HepG2 (cell line): Measurements from ENCODE around the gene MBNL3. TPM values are rescaled to one million over a fixed set of nuclear protein-coding genes. Genes with fewer than 3 reads are reported as not detected.
A peak's percentile ranks its signal among the peaks of the same experiment; 100 is the strongest.

Source experiments
- ETV6 ChIP-seq: sonication (generic); formaldehyde crosslinking; conservative IDR thresholded peaks from 2 replicates; pipeline ENCODE4 v1.4.0; 2020; ENCODE audit warnings: missing genetic modification reagents
- GATAD1 ChIP-seq: IDR thresholded peaks from 2 replicates; pipeline ENCODE4 v1.6.1; 2016; ENCODE audit warnings: missing genetic modification reagents, missing compliant biosample characterization
- ISL2 ChIP-seq: sonication (generic); formaldehyde crosslinking; IDR thresholded peaks from 2 replicates; pipeline ENCODE4 v1.5.0; 2020; ENCODE audit warnings: missing genetic modification reagents
- MAZ ChIP-seq, 2 experiments: sonication (generic) in 1 of 2; formaldehyde crosslinking in 1 of 2; IDR thresholded peaks; 2 replicates each; pipeline versions ENCODE4 v1.5.0 to v1.6.1; 2012 to 2020; ENCODE audit warnings: low read depth in 2 of 2, mild to moderate bottlenecking in 2 of 2, borderline replicate concordance in 1 of 2, improper control_type of control experiment in 1 of 2, low read length in 1 of 2, missing genetic modification reagents in 1 of 2, moderate library complexity in 1 of 2
- MTA1 ChIP-seq: sonication (generic); formaldehyde crosslinking; IDR thresholded peaks from 2 replicates; pipeline ENCODE4 v1.4.0; 2020; ENCODE audit warnings: missing genetic modification reagents, mild to moderate bottlenecking, borderline replicate concordance
- NBN ChIP-seq: fragments of 450-650 bp; conservative IDR thresholded peaks from 2 replicates; pipeline ENCODE4 v1.6.1; 2017
- PHF21A ChIP-seq: sonication (generic); formaldehyde crosslinking; IDR thresholded peaks from 2 replicates; pipeline ENCODE4 v1.5.0; 2020; ENCODE audit warnings: mild to moderate bottlenecking, missing genetic modification reagents
- SOX13 ChIP-seq, 3 experiments: fragments of 450-650 bp in 1 of 3; sonication (generic) in 1 of 3; formaldehyde crosslinking in 1 of 3; IDR thresholded peaks in 2 of 3; conservative IDR thresholded peaks in 1 of 3; 2 replicates each; pipeline versions ENCODE4 v1.5.0 to v1.6.1; 2016 to 2020; ENCODE audit warnings: antibody characterized with exemption in 1 of 3, mild to moderate bottlenecking in 1 of 3, missing compliant biosample characterization in 1 of 3, missing genetic modification reagents in 1 of 3, moderate library complexity in 1 of 3
- ZBTB21 ChIP-seq: sonication (generic); formaldehyde crosslinking; IDR thresholded peaks from 2 replicates; pipeline ENCODE4 v1.4.0; 2020; ENCODE audit warnings: missing genetic modification reagents
- ZMYM4 ChIP-seq: sonication (generic); formaldehyde crosslinking; IDR thresholded peaks from 2 replicates; pipeline ENCODE4 v1.8.1; 2023; ENCODE audit warnings: mild to moderate bottlenecking, missing genetic modification reagents
- ZNF10 ChIP-seq: sonication (generic); formaldehyde crosslinking; IDR thresholded peaks from 2 replicates; pipeline ENCODE4 v1.4.0; 2020; ENCODE audit warnings: mild to moderate bottlenecking, low read depth, missing genetic modification reagents, borderline replicate concordance
- ZNF30 ChIP-seq: sonication (generic); formaldehyde crosslinking; IDR thresholded peaks from 2 replicates; pipeline ENCODE4 v1.5.0; 2020; ENCODE audit warnings: mild to moderate bottlenecking, missing genetic modification reagents
- ZNF33A ChIP-seq: sonication (generic); formaldehyde crosslinking; IDR thresholded peaks from 2 replicates; pipeline ENCODE4 v1.5.1; 2020; ENCODE audit warnings: missing genetic modification reagents, mild to moderate bottlenecking, moderate library complexity, borderline replicate concordance
- ZNF407 ChIP-seq: sonication (generic); formaldehyde crosslinking; IDR thresholded peaks from one replicate; pipeline ENCODE4 v1.5.1; 2020; ENCODE audit warnings: mild to moderate bottlenecking, missing genetic modification reagents; ENCODE audit errors: not compliant biosample characterization
- ZNF468 ChIP-seq: sonication (generic); formaldehyde crosslinking; IDR thresholded peaks from 2 replicates; pipeline ENCODE4 v1.8.0; 2022; ENCODE audit warnings: mild to moderate bottlenecking, moderate library complexity, missing genetic modification reagents
- ZNF616 ChIP-seq: sonication (generic); formaldehyde crosslinking; IDR thresholded peaks from 2 replicates; pipeline ENCODE4 v1.5.0; 2020; ENCODE audit warnings: low read depth, mild to moderate bottlenecking, missing genetic modification reagents
- ZNF7 ChIP-seq: IDR thresholded peaks from 2 replicates; pipeline ENCODE4 v1.6.1; 2016; ENCODE audit warnings: missing biosample characterization, missing genetic modification reagents
- polyA plus RNA-seq, 8 experiments: library from polyadenylated mRNA; depleted of rRNA in 3 of 8; stranded (reverse) in 7 of 8; unstranded in 1 of 8; fragments of >200 nt; fragmentation: Illumina TruSeq in 4 of 8; extraction: Trizol in 4 of 8; gene quantifications; 2 replicates each; pipeline versions ENCODE4 v1.2.1 to v1.2.3, GENCODE V29; 2011 to 2016; ENCODE audit warnings: low read depth in 4 of 8, missing spikeins in 1 of 8, mixed read lengths in 1 of 8; ENCODE audit not compliant: insufficient read depth in 1 of 8
- total RNA-seq, 5 experiments: library from RNA; depleted of rRNA; stranded (reverse); fragments of >200 nt; fragmentation: Illumina TruSeq; extraction: Trizol; gene quantifications; 2 replicates each; pipeline ENCODE4 v1.2.3, GENCODE V29; 2016; ENCODE audit warnings: low read depth in 1 of 5
- TF ChIP-seq, protein P1 (sequence below): sonication (generic); formaldehyde crosslinking; IDR thresholded peaks from 2 replicates; pipeline ENCODE4 v1.9.0; 2021; ENCODE audit warnings: missing genetic modification reagents, borderline replicate concordance
- TF ChIP-seq, protein P2 (sequence below): IDR thresholded peaks from 2 replicates; pipeline ENCODE4 v1.6.1; 2016; ENCODE audit warnings: missing genetic modification reagents, missing compliant biosample characterization

MBNL3 gene
- total and polyA plus RNA-seq, 2 of the 13 experiments (the other 11 are each of a cell fraction or from before 2014, with no cell fraction given): 155 to 257 TPM

DNA sequence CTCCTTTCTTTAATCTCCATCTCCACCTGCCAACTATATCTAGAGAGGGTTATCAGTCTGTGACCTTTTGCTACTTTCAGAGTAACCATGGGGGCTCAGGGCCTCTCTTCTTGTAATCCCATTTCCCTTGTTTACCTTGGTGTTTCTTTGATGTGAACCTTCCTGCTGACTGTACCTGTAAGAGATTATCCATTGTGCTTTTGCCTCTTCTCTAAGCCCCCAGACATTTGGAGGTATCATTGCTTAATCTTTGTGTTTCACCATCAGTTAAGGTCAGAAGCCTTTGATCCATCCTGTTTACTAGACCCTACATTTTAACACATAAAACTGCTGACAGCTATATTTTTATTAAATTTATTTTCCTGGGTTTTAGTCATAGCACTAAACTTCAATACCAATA is 157.8 kb downstream of the MBNL3 start (continued):
- no peak for TF ChIP-seq ZNF10
- no peak for TF ChIP-seq ZBTB21 (CRISPR knock-in tag)
- TF ChIP-seq ETV6: no peak
- peak; percentile 43 for TF ChIP-seq ZMYM4
- TF ChIP-seq ZNF30: no peak
- no peak for TF ChIP-seq NBN
- peak; percentile 99 for TF ChIP-seq ISL2
- no peak for TF ChIP-seq GATAD1 (CRISPR knock-in tag)
- TF ChIP-seq MTA1 (CRISPR knock-in tag): no peak
- TF ChIP-seq ZNF407 (CRISPR knock-in tag): no peak
- peak; percentile 54; the same call in 1 of the 2 replicates for TF ChIP-seq PHF21A (CRISPR knock-in tag)
- TF ChIP-seq, protein P1, sequence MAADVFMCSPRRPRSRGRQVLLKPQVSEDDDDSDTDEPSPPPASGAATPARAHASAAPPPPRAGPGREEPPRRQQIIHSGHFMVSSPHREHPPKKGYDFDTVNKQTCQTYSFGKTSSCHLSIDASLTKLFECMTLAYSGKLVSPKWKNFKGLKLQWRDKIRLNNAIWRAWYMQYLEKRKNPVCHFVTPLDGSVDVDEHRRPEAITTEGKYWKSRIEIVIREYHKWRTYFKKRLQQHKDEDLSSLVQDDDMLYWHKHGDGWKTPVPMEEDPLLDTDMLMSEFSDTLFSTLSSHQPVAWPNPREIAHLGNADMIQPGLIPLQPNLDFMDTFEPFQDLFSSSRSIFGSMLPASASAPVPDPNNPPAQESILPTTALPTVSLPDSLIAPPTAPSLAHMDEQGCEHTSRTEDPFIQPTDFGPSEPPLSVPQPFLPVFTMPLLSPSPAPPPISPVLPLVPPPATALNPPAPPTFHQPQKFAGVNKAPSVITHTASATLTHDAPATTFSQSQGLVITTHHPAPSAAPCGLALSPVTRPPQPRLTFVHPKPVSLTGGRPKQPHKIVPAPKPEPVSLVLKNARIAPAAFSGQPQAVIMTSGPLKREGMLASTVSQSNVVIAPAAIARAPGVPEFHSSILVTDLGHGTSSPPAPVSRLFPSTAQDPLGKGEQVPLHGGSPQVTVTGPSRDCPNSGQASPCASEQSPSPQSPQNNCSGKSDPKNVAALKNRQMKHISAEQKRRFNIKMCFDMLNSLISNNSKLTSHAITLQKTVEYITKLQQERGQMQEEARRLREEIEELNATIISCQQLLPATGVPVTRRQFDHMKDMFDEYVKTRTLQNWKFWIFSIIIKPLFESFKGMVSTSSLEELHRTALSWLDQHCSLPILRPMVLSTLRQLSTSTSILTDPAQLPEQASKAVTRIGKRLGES (CRISPR knock-in tag): no peak
- TF ChIP-seq ZNF7 (CRISPR knock-in tag): peak; percentile 37; the same call in 1 of the 2 replicates
- TF ChIP-seq ZNF33A: no peak
- no peak for TF ChIP-seq MAZ (IDR thresholded peaks at IDR 0.05; ENCODE audit: borderline replicate concordance, low read depth, low read length)
- no peak for TF ChIP-seq MAZ (CRISPR knock-in tag; IDR thresholded peaks at IDR 0.05; ENCODE audit: low read depth)
- no peak for TF ChIP-seq ZNF616
- TF ChIP-seq SOX13 (IDR thresholded peaks at IDR 0.05): peak; percentile 97
- TF ChIP-seq SOX13 (CRISPR knock-in tag; conservative IDR thresholded peaks at IDR 0.05 in 1 of 2, IDR thresholded peaks at IDR 0.05 in 1 of 2): peak in 1 of 2 experiments; percentile 98; a peak in 2 of 4 replicates
- TF ChIP-seq, protein P2, sequence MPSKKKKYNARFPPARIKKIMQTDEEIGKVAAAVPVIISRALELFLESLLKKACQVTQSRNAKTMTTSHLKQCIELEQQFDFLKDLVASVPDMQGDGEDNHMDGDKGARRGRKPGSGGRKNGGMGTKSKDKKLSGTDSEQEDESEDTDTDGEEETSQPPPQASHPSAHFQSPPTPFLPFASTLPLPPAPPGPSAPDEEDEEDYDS: no peak
- TF ChIP-seq ZNF468: no peak
